Measurements from ENCODE around the gene WDR54. TPM values are rescaled to one million over a fixed set of nuclear protein-coding genes. Genes with fewer than 3 reads are reported as not detected.

WDR54 gene
- total RNA-seq, 1 experiment from 2014 or later, result 54.9 TPM

- BruUV-seq (replicated peaks), result no TSS peak
- Histone ChIP-seq H3K27ac (ENCODE audit: low read depth, low read length) (no peak overlapping the region), H3K9me3 (ENCODE audit: control insufficient read depth in 1 of 2, insufficient read depth in 1 of 2, low read depth in 1 of 2, low read length in 2 of 2) (no peaks in the 10 kb centered on the region), H3K79me2 (ENCODE audit: insufficient read depth, low read length) (peaks cover 30% of the 10 kb centered on the region), H4K20me1 (ENCODE audit: insufficient read depth) (no peaks in the 10 kb centered on the region), H3K4me1 (ENCODE audit: control insufficient read depth in 1 of 2, insufficient read depth in 2 of 2, low read length in 2 of 2) (peaks cover 5 to 17% of the 10 kb centered on the region in 2 experiments; a peak in 3 of 4 replicates), H2AFZ (ENCODE audit: low read depth, low read length, poor library complexity, severe bottlenecking) (no peak overlapping the region), H3K9ac (ENCODE audit: low read length) (no peak overlapping the region), H3K4me3 (replicated peaks in 1 of 2; ENCODE audit: low read depth in 1 of 2, low read length in 2 of 2) (no peak overlapping the region), H3K36me3 (ENCODE audit: control insufficient read depth in 1 of 2, insufficient read depth in 2 of 2, low read length in 2 of 2) (no peaks in the 10 kb centered on the region), H3K9me2 (ENCODE audit: insufficient read depth) (no peaks in the 10 kb centered on the region), H3K4me2 (ENCODE audit: low read length) (no peak overlapping the region), H3K27me3 (ENCODE audit: insufficient read depth, low read length) (no peaks in the 10 kb centered on the region)
- intact Hi-C loops (cut with micrococcal nuclease), result loop anchor here (2.0 to 5.0 kb wide), 2 partner anchors 57 to 126 kb away; no protein-coding TSS in a partner anchor
- ChIA-PET POLR2A (no interaction called here), RAD21 (ENCODE audit: low non-redundant PET in 1 of 2, low total read pairs in 2 of 2, uncharacterized antibody in 2 of 2, unreplicated experiment in 2 of 2) (no interaction called here), CTCF (no interaction called here)
- no peak for DNase-seq (ENCODE audit: low read depth, low spot score)
- ATAC-seq, result no peak
- TF ChIP-seq SP1 (IDR thresholded peaks at IDR 0.05; ENCODE audit: low read depth), result no peak
Observed at GRCh38 chr2:74393525-74393924, 28.0 kb upstream of the WDR54 start.

- no peak overlapping the region for H3K27ac ChIP-seq (ENCODE audit: low read depth, low read length)
- peaks cover 3% of the 10 kb centered on the region for H3K79me2 ChIP-seq (ENCODE audit: insufficient read depth, low read length)
- no peaks in the 10 kb centered on the region for H4K20me1 ChIP-seq (ENCODE audit: insufficient read depth)
- no peaks in the 10 kb centered on the region for H3K9me3 ChIP-seq (ENCODE audit: control insufficient read depth in 1 of 2, insufficient read depth in 1 of 2, low read depth in 1 of 2, low read length in 2 of 2)
- TF ChIP-seq ZFX (IDR thresholded peaks at IDR 0.05) (no peak), EZH2phosphoT487 (IDR thresholded peaks at IDR 0.05; ENCODE audit: borderline replicate concordance) (no peak), JUND (IDR thresholded peaks at IDR 0.05) (no peak)
- no peak overlapping the region for H2AFZ ChIP-seq (ENCODE audit: low read depth, low read length, poor library complexity, severe bottlenecking)
- no peak overlapping the region for H3K4me3 ChIP-seq (replicated peaks in 1 of 2; ENCODE audit: low read depth in 1 of 2, low read length in 2 of 2)
- CTCF ChIA-PET, result no interaction called here
- H3K36me3 ChIP-seq (ENCODE audit: control insufficient read depth in 1 of 2, insufficient read depth in 2 of 2, low read length in 2 of 2), result no peaks in the 10 kb centered on the region
- no TSS peak for BruUV-seq (replicated peaks)
- H3K9ac ChIP-seq (ENCODE audit: low read length), result no peak overlapping the region
- RAD21 ChIA-PET (ENCODE audit: low non-redundant PET in 1 of 2, low total read pairs in 2 of 2, uncharacterized antibody in 2 of 2, unreplicated experiment in 2 of 2), result no interaction called here
- H3K4me2 ChIP-seq (ENCODE audit: low read length), result no peak overlapping the region
- POLR2A ChIA-PET, result no interaction called here
- H3K9me2 ChIP-seq (ENCODE audit: insufficient read depth), result no peaks in the 10 kb centered on the region
- intact Hi-C loops (cut with micrococcal nuclease), result no loop called here
- H3K27me3 ChIP-seq (ENCODE audit: insufficient read depth, low read length), result no peaks in the 10 kb centered on the region
- DNase-seq (ENCODE audit: low read depth, low spot score) (no peak), ATAC-seq (no peak)
- peaks cover 0 to 13% of the 10 kb centered on the region in 2 experiments; a peak in 2 of 4 replicates for H3K4me1 ChIP-seq (ENCODE audit: control insufficient read depth in 1 of 2, insufficient read depth in 2 of 2, low read length in 2 of 2)
Observed at GRCh38 chr2:74396149-74396548, 25.4 kb upstream of the WDR54 start.

Measured in HCT116 (cell line).